Smooth muscle cell (in vitro differentiated cells): ENCODE data around the gene ONECUT3. TPM values are rescaled to one million over a fixed set of nuclear protein-coding genes. Genes with fewer than 3 reads are reported as not detected.

Source experiments
- DNase-seq: peaks from one replicate; lab custom pipeline; 2025; ENCODE audit not compliant: unreplicated experiment; lab: John Stamatoyannopoulos, UW
- H2AFZ ChIP-seq: fragments of 200-600 bp; sonication (generic); 2 replicates; pipeline ENCODE4 v1.6.0; 2016; ENCODE audit warnings: antibody characterized with exemption, low read depth, mild to moderate bottlenecking
- H3F3A ChIP-seq: fragments of 200-600 bp; sonication (generic); 2 replicates; pipeline ENCODE4 v1.6.0; 2017; ENCODE audit warnings: antibody characterized with exemption, low read depth
- H3K27ac ChIP-seq: fragments of 200-600 bp; sonication (generic); 2 replicates; pipeline ENCODE4 v1.5.1; 2016; ENCODE audit warnings: low read depth, mild to moderate bottlenecking
- H3K27me3 ChIP-seq: fragments of 200-600 bp; sonication (generic); 2 replicates; pipeline ENCODE4 v1.6.1; 2016; ENCODE audit warnings: low read depth, mild to moderate bottlenecking
- H3K36me3 ChIP-seq: fragments of 200-600 bp; sonication (generic); 2 replicates; pipeline ENCODE4 v1.5.1; 2016; ENCODE audit warnings: low read depth
- H3K4me1 ChIP-seq: fragments of 200-600 bp; sonication (generic); 2 replicates; pipeline ENCODE4 v1.5.1; 2016; ENCODE audit warnings: low read depth
- H3K4me2 ChIP-seq: fragments of 200-600 bp; sonication (generic); 2 replicates; pipeline ENCODE4 v1.6.0; 2016; ENCODE audit warnings: mild to moderate bottlenecking
- H3K4me3 ChIP-seq: fragments of 200-600 bp; sonication (generic); 2 replicates; pipeline ENCODE4 v1.5.1; 2016; ENCODE audit warnings: mild to moderate bottlenecking
- H3K79me2 ChIP-seq: fragments of 200-600 bp; sonication (generic); 2 replicates; pipeline ENCODE4 v1.6.0; 2016; ENCODE audit warnings: low read depth, mild to moderate bottlenecking
- H3K9ac ChIP-seq: fragments of 200-600 bp; sonication (generic); 2 replicates; pipeline ENCODE4 v1.6.0; 2016; ENCODE audit warnings: low read depth
- H3K9me3 ChIP-seq: fragments of 200-600 bp; sonication (generic); replicated peaks from 2 replicates; pipeline ENCODE4 v1.5.1; 2016; ENCODE audit warnings: low read depth
- H4K20me1 ChIP-seq: fragments of 200-600 bp; sonication (generic); 2 replicates; pipeline ENCODE4 v1.6.0; 2016; ENCODE audit warnings: low read depth
- CTCF ChIP-seq: fragments of 200-600 bp; sonication (generic); IDR thresholded peaks from 2 replicates; pipeline ENCODE4 v1.5.1; 2017; ENCODE audit warnings: borderline replicate concordance, mild to moderate bottlenecking, antibody characterized with exemption; ENCODE audit not compliant: insufficient read depth, poor library complexity, severe bottlenecking
- WGBS: methylation state at CpG from one replicate; pipeline ENCODE4 v1.1.7; 2016; ENCODE audit warnings: low lambda C conversion rate; 5-methylcytosine and 5-hydroxymethylcytosine counted together
- polyA plus RNA-seq: library from polyadenylated mRNA; unstranded; fragments of >200 nt; fragmentation: Nextera tagmentation; extraction: Ambion mirVana; gene quantifications from 2 replicates; pipeline ENCODE4 v1.2.1, GENCODE V29; 2016
- total RNA-seq: library from RNA; depleted of rRNA; stranded (reverse); fragments of >200 nt; gene quantifications from 2 replicates; pipeline ENCODE4 v1.2.3, GENCODE V29; 2014

The ONECUT3 gene
- total and polyA plus RNA-seq, 2 experiments from 2014 or later, result not detected

DNA sequence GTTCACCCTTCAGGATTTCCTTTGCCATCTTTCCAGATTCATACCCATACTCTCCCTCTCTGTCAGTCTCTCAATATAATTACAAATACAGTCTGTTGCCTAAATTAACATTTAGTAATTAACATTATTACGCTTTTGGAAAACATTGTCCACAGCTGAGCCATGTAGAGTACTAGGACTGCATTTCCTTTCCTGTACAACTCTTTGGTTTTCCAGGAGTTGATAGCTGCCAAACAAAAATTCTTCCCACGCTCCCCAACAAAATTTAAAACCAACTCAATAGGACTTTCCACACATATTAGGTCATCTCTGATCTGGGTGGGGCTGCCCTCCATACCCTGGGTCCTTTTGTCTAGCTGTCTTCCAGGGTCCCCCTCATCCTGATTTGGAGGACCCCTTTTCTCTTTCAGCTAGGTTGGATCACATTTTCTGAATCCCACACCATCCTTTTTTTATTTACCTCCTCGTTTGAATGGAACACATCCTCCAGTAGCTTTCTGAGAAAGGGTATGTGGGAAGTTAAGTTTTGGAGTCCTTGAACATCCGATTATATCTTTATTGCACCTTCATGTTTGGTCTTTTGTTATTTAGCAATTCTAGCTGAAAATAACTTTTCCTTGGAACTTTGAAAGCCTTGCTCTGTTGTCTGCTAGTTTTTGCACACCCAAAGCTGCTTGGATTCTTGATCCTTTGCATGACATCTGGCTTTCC lies 17.7 kb downstream of the ONECUT3 start:
- Histone ChIP-seq H3K9me3 (no peaks in the 10 kb centered on the region), H3K27me3 (peaks cover 74% of the 10 kb centered on the region)
- 90% methylated on average over 4 of the region's 4 CpGs for WGBS

DNA sequence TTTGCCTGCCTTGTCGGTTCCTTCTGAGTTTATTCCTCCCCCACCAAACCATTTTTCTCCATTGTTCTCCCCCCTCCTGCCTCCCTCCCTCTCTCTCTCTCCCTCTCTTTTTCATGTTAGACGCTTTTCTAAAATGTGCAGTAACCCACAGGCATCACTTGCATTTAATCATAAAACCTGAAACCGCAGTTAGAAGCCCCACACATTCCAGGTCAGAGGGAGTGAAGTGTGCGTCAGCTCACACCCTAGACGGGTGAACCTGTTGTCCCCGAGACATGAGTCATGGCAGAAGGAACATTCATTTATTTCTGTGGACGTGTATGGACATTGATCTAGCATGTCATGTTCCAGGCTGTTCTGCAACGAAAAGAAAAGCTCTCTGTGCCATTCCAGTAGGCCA lies 19.9 kb downstream of the ONECUT3 start:
- Histone ChIP-seq H4K20me1 (no peaks in the 10 kb centered on the region), H3F3A (no peaks in the 10 kb centered on the region), H3K36me3 (no peaks in the 10 kb centered on the region), H3K9me3 (no peaks in the 10 kb centered on the region), H3K9ac (no peak overlapping the region), H3K79me2 (no peaks in the 10 kb centered on the region), H3K4me1 (no peaks in the 10 kb centered on the region), H3K27me3 (peaks cover 75% of the 10 kb centered on the region), H3K4me2 (no peak overlapping the region), H2AFZ (no peak overlapping the region), H3K27ac (no peak overlapping the region), H3K4me3 (no peak overlapping the region)
- TF ChIP-seq CTCF, result no peak
- WGBS, result 61% methylated on average over 8 of the region's 8 CpGs
- no peak for DNase-seq

More for the DNA sequence above, 17.7 kb downstream of the ONECUT3 start:
- H3K36me3 ChIP-seq, result no peaks in the 10 kb centered on the region
- no peak overlapping the region for H3K4me3 ChIP-seq
- H3K27ac ChIP-seq, result no peak overlapping the region
- H3K4me2 ChIP-seq, result no peak overlapping the region
- TF ChIP-seq CTCF, result no peak
- no peak overlapping the region for H2AFZ ChIP-seq
- H3K9ac ChIP-seq, result no peak overlapping the region
- H3F3A ChIP-seq, result no peaks in the 10 kb centered on the region
- H3K4me1 ChIP-seq, result no peaks in the 10 kb centered on the region
- DNase-seq, result no peak
- no peaks in the 10 kb centered on the region for H3K79me2 ChIP-seq
- H4K20me1 ChIP-seq, result no peaks in the 10 kb centered on the region

DNA sequence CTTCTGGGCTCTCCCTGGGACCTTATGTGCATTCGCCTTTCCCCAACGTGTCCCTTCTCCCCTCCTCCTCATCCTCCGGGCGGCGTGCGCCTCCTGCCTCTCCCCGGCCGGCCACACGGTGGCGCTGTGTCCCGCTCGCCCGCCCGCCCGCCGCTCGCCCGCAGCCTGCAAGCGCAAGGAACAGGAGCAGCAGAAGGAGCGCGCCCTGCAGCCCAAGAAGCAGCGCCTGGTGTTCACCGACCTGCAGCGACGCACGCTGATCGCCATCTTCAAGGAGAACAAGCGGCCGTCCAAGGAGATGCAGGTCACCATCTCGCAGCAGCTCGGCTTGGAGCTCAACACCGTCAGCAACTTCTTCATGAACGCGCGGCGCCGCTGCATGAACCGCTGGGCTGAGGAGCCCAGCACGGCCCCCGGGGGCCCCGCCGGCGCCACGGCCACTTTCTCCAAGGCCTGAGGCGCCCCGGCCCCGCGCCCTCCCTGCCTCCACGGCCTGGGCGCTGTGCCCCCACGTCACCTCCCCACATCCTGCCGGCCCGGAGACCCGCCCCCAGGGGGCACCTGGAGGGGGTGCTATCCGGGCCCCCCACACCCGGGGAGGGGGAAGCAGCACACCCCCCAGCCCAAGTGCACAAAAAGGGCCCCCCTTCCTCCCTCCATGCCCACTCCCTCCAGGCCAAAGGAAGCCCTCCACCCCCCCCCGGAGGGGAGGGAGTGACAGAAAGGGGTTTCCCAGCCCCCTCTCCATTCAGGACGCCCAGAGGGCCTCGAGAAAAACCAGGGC lies 21.9 kb downstream of the ONECUT3 start:
- peak; percentile 50 for TF ChIP-seq CTCF
- H3K36me3 ChIP-seq, result no peaks in the 10 kb centered on the region
- no peak overlapping the region for H3K9ac ChIP-seq
- no peak for DNase-seq
- H3K9me3 ChIP-seq, result no peaks in the 10 kb centered on the region
- H3K27me3 ChIP-seq, result peaks cover 82% of the 10 kb centered on the region
- no peaks in the 10 kb centered on the region for H3K4me1 ChIP-seq
- H3K27ac ChIP-seq, result no peak overlapping the region
- H3K4me2 ChIP-seq, result no peak overlapping the region
- WGBS, result 6% methylated on average over 38 of the region's 59 CpGs
- no peak overlapping the region for H2AFZ ChIP-seq
- no peaks in the 10 kb centered on the region for H4K20me1 ChIP-seq
- no peak overlapping the region for H3K4me3 ChIP-seq
- H3K79me2 ChIP-seq, result no peaks in the 10 kb centered on the region
- H3F3A ChIP-seq, result no peaks in the 10 kb centered on the region
